ENCODE results near the gene CD207.

The CD207 gene

DNA sequence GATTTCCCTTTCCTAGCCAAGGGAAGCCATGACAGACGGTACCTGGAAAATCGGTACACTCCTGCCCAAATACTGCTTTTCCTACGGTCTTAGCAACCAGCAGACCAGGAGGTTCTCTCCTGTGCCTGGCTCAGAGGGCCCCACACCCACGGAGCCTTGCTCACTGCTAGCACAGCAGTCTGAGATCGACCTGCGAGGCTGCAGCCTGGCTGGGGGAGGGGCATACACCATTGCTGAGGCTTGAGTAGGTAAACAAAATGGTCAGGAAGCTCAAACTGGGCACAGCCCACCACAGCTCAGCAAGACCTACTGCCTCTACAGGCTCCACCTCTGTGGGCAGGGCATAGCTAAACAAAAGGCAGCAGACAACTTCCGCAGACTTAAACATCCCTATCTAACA lies 6.8 kb upstream of the CD207 start:
- H3K4me1 ChIP-seq (ENCODE audit: low read depth, poor library complexity, severe bottlenecking), result no peaks in the 10 kb centered on the region
- no peak overlapping the region for H2AFZ ChIP-seq (ENCODE audit: low read depth)
- no peak overlapping the region for H3K27ac ChIP-seq
- TF ChIP-seq, protein P1, sequence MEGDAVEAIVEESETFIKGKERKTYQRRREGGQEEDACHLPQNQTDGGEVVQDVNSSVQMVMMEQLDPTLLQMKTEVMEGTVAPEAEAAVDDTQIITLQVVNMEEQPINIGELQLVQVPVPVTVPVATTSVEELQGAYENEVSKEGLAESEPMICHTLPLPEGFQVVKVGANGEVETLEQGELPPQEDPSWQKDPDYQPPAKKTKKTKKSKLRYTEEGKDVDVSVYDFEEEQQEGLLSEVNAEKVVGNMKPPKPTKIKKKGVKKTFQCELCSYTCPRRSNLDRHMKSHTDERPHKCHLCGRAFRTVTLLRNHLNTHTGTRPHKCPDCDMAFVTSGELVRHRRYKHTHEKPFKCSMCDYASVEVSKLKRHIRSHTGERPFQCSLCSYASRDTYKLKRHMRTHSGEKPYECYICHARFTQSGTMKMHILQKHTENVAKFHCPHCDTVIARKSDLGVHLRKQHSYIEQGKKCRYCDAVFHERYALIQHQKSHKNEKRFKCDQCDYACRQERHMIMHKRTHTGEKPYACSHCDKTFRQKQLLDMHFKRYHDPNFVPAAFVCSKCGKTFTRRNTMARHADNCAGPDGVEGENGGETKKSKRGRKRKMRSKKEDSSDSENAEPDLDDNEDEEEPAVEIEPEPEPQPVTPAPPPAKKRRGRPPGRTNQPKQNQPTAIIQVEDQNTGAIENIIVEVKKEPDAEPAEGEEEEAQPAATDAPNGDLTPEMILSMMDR (conservative IDR thresholded peaks at IDR 0.05; ENCODE audit: low read depth, low read length), result no peak
- no peaks in the 10 kb centered on the region for H3K36me3 ChIP-seq (ENCODE audit: insufficient read depth)
- no peaks in the 10 kb centered on the region for H3K79me2 ChIP-seq (ENCODE audit: insufficient read depth, low read depth)
- no peaks in the 10 kb centered on the region for H3K27me3 ChIP-seq (ENCODE audit: insufficient read depth, low read depth)
- no peak overlapping the region for H3K4me3 ChIP-seq (IDR thresholded peaks at IDR 0.05; ENCODE audit: insufficient read depth, low read depth, low read length)
- H4K20me1 ChIP-seq (ENCODE audit: insufficient read depth), result no peaks in the 10 kb centered on the region
- no peak overlapping the region for H3K4me2 ChIP-seq
- no peak overlapping the region for H3K9ac ChIP-seq

GRCh38 chr2:70837980-70838925 lies 2.6 kb upstream of the CD207 start:
- Histone ChIP-seq H3K4me1 (ENCODE audit: low read depth, poor library complexity, severe bottlenecking) (no peaks in the 10 kb centered on the region), H3K27me3 (ENCODE audit: insufficient read depth, low read depth) (no peaks in the 10 kb centered on the region), H3K36me3 (ENCODE audit: insufficient read depth) (no peaks in the 10 kb centered on the region), H3K9ac (no peak overlapping the region), H4K20me1 (ENCODE audit: insufficient read depth) (no peaks in the 10 kb centered on the region), H2AFZ (ENCODE audit: low read depth) (no peak overlapping the region), H3K4me2 (no peak overlapping the region), H3K27ac (no peak overlapping the region), H3K4me3 (IDR thresholded peaks at IDR 0.05; ENCODE audit: insufficient read depth, low read depth, low read length) (no peak overlapping the region), H3K79me2 (ENCODE audit: insufficient read depth, low read depth) (no peaks in the 10 kb centered on the region)
- TF ChIP-seq, protein P1 (conservative IDR thresholded peaks at IDR 0.05; ENCODE audit: low read depth, low read length), result no peak

DNA sequence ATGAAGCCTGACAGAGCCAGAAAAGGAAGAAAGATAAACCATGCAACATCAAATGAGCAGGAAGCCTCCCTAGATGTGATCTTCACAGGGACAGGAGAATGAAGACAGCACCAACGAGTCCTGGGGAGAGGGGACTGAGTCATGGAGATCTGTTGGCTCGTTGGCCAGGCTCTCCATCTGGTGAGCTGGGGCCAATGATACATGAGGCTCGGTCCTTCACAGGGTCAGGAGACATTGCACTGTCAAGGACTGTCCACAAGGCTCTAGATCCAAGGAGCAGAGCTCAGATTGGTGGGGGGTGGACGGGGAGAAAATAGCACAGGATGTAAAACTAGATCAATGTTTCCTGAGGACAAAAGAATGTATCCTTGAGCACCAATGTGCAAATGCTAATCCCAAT lies 735 bp downstream of the CD207 start:
- TF ChIP-seq, protein P1 (conservative IDR thresholded peaks at IDR 0.05; ENCODE audit: low read depth, low read length), result no peak
- Histone ChIP-seq H3K4me3 (IDR thresholded peaks at IDR 0.05; ENCODE audit: insufficient read depth, low read depth, low read length) (no peak overlapping the region), H4K20me1 (ENCODE audit: insufficient read depth) (no peaks in the 10 kb centered on the region), H3K4me1 (ENCODE audit: low read depth, poor library complexity, severe bottlenecking) (no peaks in the 10 kb centered on the region), H3K27me3 (ENCODE audit: insufficient read depth, low read depth) (no peaks in the 10 kb centered on the region), H3K79me2 (ENCODE audit: insufficient read depth, low read depth) (no peaks in the 10 kb centered on the region), H2AFZ (ENCODE audit: low read depth) (no peak overlapping the region), H3K36me3 (ENCODE audit: insufficient read depth) (no peaks in the 10 kb centered on the region), H3K27ac (no peak overlapping the region), H3K4me2 (no peak overlapping the region), H3K9ac (no peak overlapping the region)

DNA sequence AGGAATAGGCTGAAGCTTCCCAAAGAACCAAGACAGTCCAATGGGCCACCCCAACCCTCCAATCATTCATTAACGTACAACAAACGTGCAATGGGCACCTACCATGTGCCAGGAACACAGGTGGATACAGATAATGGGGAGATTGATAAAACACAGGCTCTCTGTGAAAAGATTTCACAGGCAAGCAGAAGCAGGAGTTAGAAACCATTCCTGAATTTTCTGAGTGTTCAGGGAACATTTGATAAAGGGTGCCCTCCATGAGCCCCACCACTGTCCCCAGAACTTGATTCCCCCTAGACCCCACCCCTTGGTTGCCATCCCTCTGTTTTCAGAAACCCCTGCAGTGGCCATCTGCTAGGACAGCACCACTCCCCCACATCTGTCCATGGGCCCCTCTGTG lies 1.5 kb downstream of the CD207 start:
- H3K9ac ChIP-seq, result no peak overlapping the region
- no peaks in the 10 kb centered on the region for H3K27me3 ChIP-seq (ENCODE audit: insufficient read depth, low read depth)
- no peak overlapping the region for H3K4me2 ChIP-seq
- no peak overlapping the region for H2AFZ ChIP-seq (ENCODE audit: low read depth)
- no peaks in the 10 kb centered on the region for H3K79me2 ChIP-seq (ENCODE audit: insufficient read depth, low read depth)
- no peak overlapping the region for H3K27ac ChIP-seq
- H3K4me1 ChIP-seq (ENCODE audit: low read depth, poor library complexity, severe bottlenecking), result peaks cover 2% of the 10 kb centered on the region
- H4K20me1 ChIP-seq (ENCODE audit: insufficient read depth), result no peaks in the 10 kb centered on the region
- TF ChIP-seq, protein P1 (conservative IDR thresholded peaks at IDR 0.05; ENCODE audit: low read depth, low read length), result no peak
- no peaks in the 10 kb centered on the region for H3K36me3 ChIP-seq (ENCODE audit: insufficient read depth)
- no peak overlapping the region for H3K4me3 ChIP-seq (IDR thresholded peaks at IDR 0.05; ENCODE audit: insufficient read depth, low read depth, low read length)
